Thoracic aorta (tissue), 2 donors: Measurements from ENCODE around the gene MYRF. TPM values are rescaled to one million over a fixed set of nuclear protein-coding genes. Genes with fewer than 3 reads are reported as not detected.

Experiments
- ATAC-seq: fragments of 150-250 bp; one replicate; pipeline ENCODE4 v1.8.0; 2017; ENCODE audit warnings: low read depth; ENCODE audit not compliant: insufficient number of reproducible peaks, low FRiP score
- DNase-seq: peaks from one replicate; pipeline ENCODE4 v3.0.0-alpha.2; 2020; ENCODE audit warnings: low spot score
- H3K27ac ChIP-seq, 2 donors: fragments of 200-600 bp; sonication (generic); 1 replicate in 1 of 2; 2 replicates in 1 of 2; pipeline ENCODE4 v1.5.1; 2016; ENCODE audit warnings: mild to moderate bottlenecking in 2 of 2, moderate library complexity in 2 of 2
- H3K27me3 ChIP-seq: fragments of 200-600 bp; sonication (generic); replicated peaks from 2 replicates; pipeline ENCODE4 v1.6.0; 2016; ENCODE audit warnings: mild to moderate bottlenecking; ENCODE audit not compliant: insufficient read depth
- H3K36me3 ChIP-seq: fragments of 200-600 bp; sonication (generic); one replicate; pipeline ENCODE4 v1.5.1; 2016
- H3K4me1 ChIP-seq, 2 donors: fragments of 200-600 bp; sonication (generic); 1 replicate in 1 of 2; 2 replicates in 1 of 2; pipeline versions ENCODE4 v1.5.1 to v1.6.0; 2016; ENCODE audit warnings: low read depth in 2 of 2, mild to moderate bottlenecking in 1 of 2; ENCODE audit not compliant: control insufficient read depth in 1 of 2
- H3K4me3 ChIP-seq: fragments of 200-600 bp; sonication (generic); 2 replicates; pipeline ENCODE4 v1.5.1; 2016; ENCODE audit warnings: mild to moderate bottlenecking
- H3K9me3 ChIP-seq: fragments of 200-600 bp; sonication (generic); 2 replicates; pipeline ENCODE4 v1.5.1; 2016
- CTCF ChIP-seq: fragments of 200-600 bp; sonication (generic); IDR thresholded peaks from one replicate; pipeline ENCODE4 v1.5.1; 2019; ENCODE audit warnings: antibody characterized with exemption
- total RNA-seq, 2 donors: library from RNA; depleted of rRNA; stranded (reverse); fragments of >200 nt; gene quantifications; one replicate each; pipeline versions ENCODE4 v1.1.0 to v1.2.3, GENCODE V29; 2016

Gene MYRF
- total RNA-seq, 2 donors from 2014 or later: 5.1 TPM; not detected in 1

- H3K4me1 ChIP-seq: peaks cover 0 to 5% of the 10 kb centered on the region in 2 donors
- no peak for DNase-seq
- TF ChIP-seq CTCF: no peak
- no peak overlapping the region for H3K27ac ChIP-seq
- ATAC-seq: no peak
- no peaks in the 10 kb centered on the region for H3K9me3 ChIP-seq
- no peaks in the 10 kb centered on the region for H3K36me3 ChIP-seq
- no peaks in the 10 kb centered on the region for H3K27me3 ChIP-seq
- H3K4me3 ChIP-seq: no peak overlapping the region
Observed at GRCh38 chr11:61743486-61744095, 8.8 kb upstream of the MYRF start.

GRCh38 chr11:61744181-61744580 is 8.3 kb upstream of the MYRF start:
- Histone ChIP-seq H3K4me3 (no peak overlapping the region), H3K36me3 (no peaks in the 10 kb centered on the region), H3K27ac (no peak overlapping the region), H3K4me1 (peaks cover 0 to 5% of the 10 kb centered on the region in 2 donors), H3K27me3 (no peaks in the 10 kb centered on the region), H3K9me3 (no peaks in the 10 kb centered on the region)
- TF ChIP-seq CTCF: no peak
- no peak for ATAC-seq
- DNase-seq: no peak

GRCh38 chr11:61744609-61745156 is 7.8 kb upstream of the MYRF start:
- Histone ChIP-seq H3K27ac (no peak overlapping the region), H3K4me1 (peaks cover 0 to 5% of the 10 kb centered on the region in 2 donors), H3K9me3 (no peaks in the 10 kb centered on the region), H3K36me3 (no peaks in the 10 kb centered on the region), H3K27me3 (no peaks in the 10 kb centered on the region), H3K4me3 (no peak overlapping the region)
- no peak for DNase-seq
- ATAC-seq: no peak
- TF ChIP-seq CTCF: no peak

GRCh38 chr11:61745781-61746441 is 6.5 kb upstream of the MYRF start:
- Histone ChIP-seq H3K27me3 (no peaks in the 10 kb centered on the region), H3K27ac (no peak overlapping the region), H3K36me3 (no peaks in the 10 kb centered on the region), H3K4me3 (no peak overlapping the region), H3K9me3 (no peaks in the 10 kb centered on the region), H3K4me1 (peaks cover 0 to 5% of the 10 kb centered on the region in 2 donors)
- no peak for ATAC-seq
- TF ChIP-seq CTCF: no peak
- no peak for DNase-seq

- DNase-seq (no peak), ATAC-seq (no peak)
- peaks cover 0 to 5% of the 10 kb centered on the region in 2 donors for H3K4me1 ChIP-seq
- H3K9me3 ChIP-seq: no peaks in the 10 kb centered on the region
- H3K27ac ChIP-seq: no peak overlapping the region
- H3K27me3 ChIP-seq: no peaks in the 10 kb centered on the region
- no peak overlapping the region for H3K4me3 ChIP-seq
- H3K36me3 ChIP-seq: no peaks in the 10 kb centered on the region
- no peak for TF ChIP-seq CTCF
Observed at GRCh38 chr11:61746442-61747191, 5.8 kb upstream of the MYRF start.
